ENCODE results near the gene UBAC2. TPM values are rescaled to one million over a fixed set of nuclear protein-coding genes. Genes with fewer than 3 reads are reported as not detected.
"Not testable (repeated sequence)": the region's sequence is repeated elsewhere in the genome, so short reads cannot be mapped to it uniquely, and the experiment has no call there.

The UBAC2 gene
- total RNA-seq, 1 experiment from 2014 or later: 41.0 TPM

GRCh38 chr13:99405966-99406365 lies 205.3 kb downstream of the UBAC2 start:
- CTCF ChIA-PET: no interaction called here
- no TSS peak for BruUV-seq (replicated peaks)

GRCh38 chr13:99406799-99407201 lies 206.1 kb downstream of the UBAC2 start:
- no peaks in the 10 kb centered on the region for H3K9me3 Mint-ChIP-seq (ENCODE audit: low read depth, unreplicated experiment)
- peaks cover 12% of the 10 kb centered on the region for H3K4me1 Mint-ChIP-seq (ENCODE audit: low read depth, unreplicated experiment)
- CTCF ChIA-PET: interaction anchor here (0.6 kb wide), 1 partner anchor 1357 kb away, joined by 5 read pairs; no protein-coding TSS in a partner anchor
- no peak for TF ChIP-seq CTCF (IDR thresholded peaks at IDR 0.05; ENCODE audit: unreplicated experiment)
- intact Hi-C loops (cut with micrococcal nuclease; ENCODE audit: unreplicated experiment): no loop called here
- no peak for DNase-seq
- BruUV-seq (replicated peaks): no TSS peak
- H3K4me3 Mint-ChIP-seq (ENCODE audit: low read depth, unreplicated experiment): no peak overlapping the region
- peaks cover 4% of the 10 kb centered on the region for H3K36me3 Mint-ChIP-seq (ENCODE audit: insufficient read depth, unreplicated experiment)
- no peak overlapping the region for H3K27ac Mint-ChIP-seq (ENCODE audit: unreplicated experiment)
- H3K27me3 Mint-ChIP-seq (ENCODE audit: unreplicated experiment): no peaks in the 10 kb centered on the region

More at GRCh38 chr13:99405966-99406365, 205.3 kb downstream of the UBAC2 start:
- no peak for TF ChIP-seq CTCF (IDR thresholded peaks at IDR 0.05; ENCODE audit: unreplicated experiment)
- peaks cover 4% of the 10 kb centered on the region for H3K36me3 Mint-ChIP-seq (ENCODE audit: insufficient read depth, unreplicated experiment)
- no peak for DNase-seq
- no peaks in the 10 kb centered on the region for H3K27me3 Mint-ChIP-seq (ENCODE audit: unreplicated experiment)
- no peak overlapping the region for H3K4me3 Mint-ChIP-seq (ENCODE audit: low read depth, unreplicated experiment)
- no peaks in the 10 kb centered on the region for H3K9me3 Mint-ChIP-seq (ENCODE audit: low read depth, unreplicated experiment)
- intact Hi-C loops (cut with micrococcal nuclease; ENCODE audit: unreplicated experiment): no loop called here
- peaks cover 12% of the 10 kb centered on the region for H3K4me1 Mint-ChIP-seq (ENCODE audit: low read depth, unreplicated experiment)
- H3K27ac Mint-ChIP-seq (ENCODE audit: unreplicated experiment): no peak overlapping the region

GRCh38 chr13:99407906-99408702 lies 207.4 kb downstream of the UBAC2 start:
- no TSS peak for BruUV-seq (replicated peaks)
- intact Hi-C loops (cut with micrococcal nuclease; ENCODE audit: unreplicated experiment): no loop called here
- peaks cover 12% of the 10 kb centered on the region for H3K4me1 Mint-ChIP-seq (ENCODE audit: low read depth, unreplicated experiment)
- H3K27ac Mint-ChIP-seq (ENCODE audit: unreplicated experiment): no peak overlapping the region
- H3K9me3 Mint-ChIP-seq (ENCODE audit: low read depth, unreplicated experiment): no peaks in the 10 kb centered on the region
- DNase-seq: no peak
- no peak overlapping the region for H3K4me3 Mint-ChIP-seq (ENCODE audit: low read depth, unreplicated experiment)
- H3K36me3 Mint-ChIP-seq (ENCODE audit: insufficient read depth, unreplicated experiment): peaks cover 4% of the 10 kb centered on the region
- CTCF ChIA-PET: no interaction called here
- no peaks in the 10 kb centered on the region for H3K27me3 Mint-ChIP-seq (ENCODE audit: unreplicated experiment)
- TF ChIP-seq CTCF (IDR thresholded peaks at IDR 0.05; ENCODE audit: unreplicated experiment): no peak

GRCh38 chr13:99408703-99409000 lies 208.0 kb downstream of the UBAC2 start:
- BruUV-seq (replicated peaks): no TSS peak

GRCh38 chr13:99409461-99410083 lies 208.9 kb downstream of the UBAC2 start:
- CTCF ChIA-PET; BruUV-seq (replicated peaks); H3K9me3 Mint-ChIP-seq (ENCODE audit: low read depth, unreplicated experiment); H3K27me3 Mint-ChIP-seq (ENCODE audit: unreplicated experiment); DNase-seq; H3K4me1 Mint-ChIP-seq (ENCODE audit: low read depth, unreplicated experiment); intact Hi-C loops (cut with micrococcal nuclease; ENCODE audit: unreplicated experiment); H3K4me3 Mint-ChIP-seq (ENCODE audit: low read depth, unreplicated experiment); H3K36me3 Mint-ChIP-seq (ENCODE audit: insufficient read depth, unreplicated experiment); H3K27ac Mint-ChIP-seq (ENCODE audit: unreplicated experiment): not testable (repeated sequence)

More at GRCh38 chr13:99408703-99409000, 208.0 kb downstream of the UBAC2 start:
- CTCF ChIA-PET: no interaction called here
- no peak overlapping the region for H3K27ac Mint-ChIP-seq (ENCODE audit: unreplicated experiment)
- intact Hi-C loops (cut with micrococcal nuclease; ENCODE audit: unreplicated experiment): no loop called here
- H3K4me1 Mint-ChIP-seq (ENCODE audit: low read depth, unreplicated experiment): peaks cover 10% of the 10 kb centered on the region
- no peaks in the 10 kb centered on the region for H3K9me3 Mint-ChIP-seq (ENCODE audit: low read depth, unreplicated experiment)
- no peak for DNase-seq
- H3K36me3 Mint-ChIP-seq (ENCODE audit: insufficient read depth, unreplicated experiment): peaks cover 2% of the 10 kb centered on the region
- TF ChIP-seq CTCF (IDR thresholded peaks at IDR 0.05; ENCODE audit: unreplicated experiment): no peak
- H3K27me3 Mint-ChIP-seq (ENCODE audit: unreplicated experiment): no peaks in the 10 kb centered on the region
- H3K4me3 Mint-ChIP-seq (ENCODE audit: low read depth, unreplicated experiment): no peak overlapping the region

GRCh38 chr13:99410646-99411475 lies 210.2 kb downstream of the UBAC2 start:
- H3K4me1 Mint-ChIP-seq (ENCODE audit: low read depth, unreplicated experiment); H3K4me3 Mint-ChIP-seq (ENCODE audit: low read depth, unreplicated experiment); intact Hi-C loops (cut with micrococcal nuclease; ENCODE audit: unreplicated experiment); H3K27me3 Mint-ChIP-seq (ENCODE audit: unreplicated experiment); CTCF ChIA-PET; H3K27ac Mint-ChIP-seq (ENCODE audit: unreplicated experiment); H3K36me3 Mint-ChIP-seq (ENCODE audit: insufficient read depth, unreplicated experiment); DNase-seq; BruUV-seq (replicated peaks); H3K9me3 Mint-ChIP-seq (ENCODE audit: low read depth, unreplicated experiment): not testable (repeated sequence)
